Activated CD4-positive, alpha-beta T cell treated with anti-CD3 and anti-CD28 coated beads, Interleukin-2, amount 50 U/mL, for 48 hours (primary cell): ENCODE data around the gene IRF1.
A peak's percentile ranks its signal among the peaks of the same experiment; 100 is the strongest.

Experiments
- DNase-seq, 2 experiments: peaks; one replicate each; pipeline ENCODE4 v3.0.0-alpha.2; 2020

The IRF1 gene

GRCh38 chr5:132474131-132474723, 16.3 kb downstream of the IRF1 start:
- DNase-seq, result peak in 1 of 2 experiments; percentile 3

DNA sequence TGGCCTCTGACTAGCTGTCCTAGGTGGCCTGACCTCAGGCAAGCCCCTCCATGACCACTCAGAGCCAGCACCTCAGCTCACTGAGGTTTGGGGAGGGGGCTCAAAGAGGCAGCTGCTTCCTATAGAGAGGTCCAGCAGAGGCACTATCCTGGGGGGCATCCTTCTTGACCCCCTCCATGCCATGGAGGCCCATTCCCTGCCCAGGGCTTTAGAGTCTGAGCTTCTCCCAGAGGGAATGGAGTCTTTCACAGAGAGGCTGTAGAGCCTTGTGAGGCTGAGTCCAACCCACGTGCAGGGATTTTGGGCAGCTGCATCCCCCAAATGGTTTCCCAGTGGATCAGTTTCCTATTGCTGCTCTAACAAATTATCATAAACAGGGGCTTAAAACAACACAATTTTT, 16.9 kb downstream of the IRF1 start:
- peak in 1 of 2 experiments; percentile 3 for DNase-seq

DNA sequence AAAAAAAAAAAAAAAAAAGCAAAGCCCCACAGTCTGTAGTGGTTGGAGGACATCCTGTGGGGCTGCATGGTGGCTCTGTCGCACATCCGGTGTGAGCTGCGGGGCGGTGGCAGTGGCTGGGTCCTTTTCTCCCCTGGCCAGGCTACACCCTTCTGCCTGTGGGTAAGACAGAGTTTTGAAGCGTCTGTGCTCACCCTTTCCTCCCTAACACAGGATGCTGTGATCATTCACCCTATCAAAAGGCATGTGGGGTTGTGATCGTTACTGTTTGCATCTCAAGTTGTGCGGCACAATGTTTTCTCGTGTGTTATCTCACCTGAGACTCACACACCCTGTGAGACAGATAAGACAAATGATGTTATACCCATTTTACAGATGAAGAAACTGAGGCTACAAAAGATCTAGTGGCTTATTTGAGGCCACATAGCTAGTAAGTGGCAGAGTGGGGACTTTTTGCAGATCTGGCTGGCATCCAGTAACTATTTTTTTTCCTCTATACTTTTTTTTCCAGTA, 17.5 kb downstream of the IRF1 start:
- peak; percentile 69 to 76 for DNase-seq

DNA sequence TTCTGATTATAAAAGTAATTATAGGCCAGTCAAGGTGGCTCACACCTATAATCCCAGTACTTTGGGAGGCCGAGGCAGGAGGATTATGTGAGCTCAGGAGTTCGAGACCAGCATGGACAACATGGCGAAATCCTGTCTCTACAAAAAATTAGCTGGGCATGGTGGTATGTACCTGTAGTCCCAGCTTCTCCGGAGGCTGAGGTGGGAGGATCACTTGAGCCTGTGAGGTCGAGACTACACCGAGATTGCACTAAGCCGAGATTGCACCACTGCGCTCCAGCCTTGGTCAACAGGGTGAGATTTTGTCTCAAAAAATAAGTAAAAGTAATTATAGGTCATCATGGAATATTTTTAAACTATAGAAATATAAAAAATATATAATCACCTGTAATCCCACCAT, 18.1 kb downstream of the IRF1 start:
- no peak for DNase-seq

DNA sequence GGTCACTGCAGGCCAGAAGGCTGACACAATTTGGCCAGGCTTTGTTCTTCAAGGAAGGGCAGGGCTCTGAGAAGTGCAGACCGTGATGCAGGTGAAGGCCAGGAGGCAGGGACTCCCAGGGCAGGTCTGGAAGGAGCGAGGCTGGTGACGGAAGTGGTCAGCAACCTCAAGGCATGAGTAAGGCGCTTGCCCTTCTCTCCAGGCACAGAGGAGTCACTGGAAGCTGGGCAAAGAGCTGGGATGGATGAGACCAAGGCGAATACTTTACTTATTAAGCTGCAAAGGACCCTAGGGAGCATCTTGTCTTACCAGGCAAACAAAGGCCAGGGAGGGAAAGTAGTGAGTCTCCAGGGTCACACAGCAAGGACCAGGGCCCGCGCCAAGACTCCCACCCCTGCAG, 18.6 kb downstream of the IRF1 start:
- DNase-seq, result no peak

DNA sequence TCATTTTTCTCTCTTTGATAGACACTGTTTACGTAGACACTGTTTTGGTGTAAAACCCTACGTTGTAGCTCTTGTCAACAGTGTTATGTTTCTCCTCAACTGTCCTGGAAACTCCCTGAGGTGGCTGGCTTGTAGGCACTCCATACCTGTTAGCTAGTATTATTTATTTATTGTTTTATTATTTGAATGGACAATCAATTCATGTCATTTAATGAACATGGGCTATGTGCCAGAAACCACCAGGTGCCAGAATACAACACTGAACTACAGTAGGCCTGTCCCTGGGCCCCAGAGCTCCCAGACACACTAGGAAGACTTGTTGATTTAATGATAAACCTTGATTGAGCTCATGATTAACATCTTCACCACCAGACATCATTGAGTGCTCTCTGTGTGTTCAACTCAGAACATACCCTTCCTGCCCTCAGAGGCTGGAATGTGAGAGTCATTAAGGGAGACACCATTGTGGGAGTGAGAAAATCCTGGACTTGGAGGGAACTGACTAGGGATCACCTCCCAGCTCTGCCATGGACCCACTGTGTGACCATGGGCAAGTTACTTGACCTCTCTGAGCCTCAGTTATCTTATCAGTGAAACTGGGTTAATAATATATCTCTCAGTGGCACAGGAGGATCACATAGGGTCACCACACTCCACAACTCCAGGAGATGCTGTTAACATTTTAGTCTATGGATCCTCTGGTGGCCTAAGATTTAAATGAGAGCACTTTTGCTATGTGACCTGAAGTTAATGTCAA, 19.2 kb downstream of the IRF1 start:
- DNase-seq, result peak in 1 of 2 experiments; percentile 2

DNA sequence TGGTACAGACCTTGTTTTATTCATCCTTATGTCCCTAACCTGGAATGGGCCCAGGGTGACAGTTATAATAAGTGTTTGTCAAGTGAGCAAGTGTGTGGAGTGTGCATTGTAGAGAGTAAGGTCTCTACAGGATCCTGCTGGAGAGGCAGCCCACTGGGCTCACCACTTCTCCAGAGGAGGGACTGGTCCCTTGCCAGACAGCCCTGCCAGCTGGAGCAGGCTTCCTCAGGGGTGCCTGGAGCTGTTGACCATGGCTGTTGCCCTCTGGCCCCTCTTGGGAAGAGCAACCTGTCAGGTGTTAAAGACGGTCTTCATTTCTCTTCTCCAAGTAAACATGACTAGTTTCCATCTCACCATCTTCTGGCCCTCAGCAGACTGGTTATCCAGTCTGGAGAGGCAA, 20.0 kb downstream of the IRF1 start:
- no peak for DNase-seq

GRCh38 chr5:132470010-132470392, 20.6 kb downstream of the IRF1 start:
- no peak for DNase-seq

DNA sequence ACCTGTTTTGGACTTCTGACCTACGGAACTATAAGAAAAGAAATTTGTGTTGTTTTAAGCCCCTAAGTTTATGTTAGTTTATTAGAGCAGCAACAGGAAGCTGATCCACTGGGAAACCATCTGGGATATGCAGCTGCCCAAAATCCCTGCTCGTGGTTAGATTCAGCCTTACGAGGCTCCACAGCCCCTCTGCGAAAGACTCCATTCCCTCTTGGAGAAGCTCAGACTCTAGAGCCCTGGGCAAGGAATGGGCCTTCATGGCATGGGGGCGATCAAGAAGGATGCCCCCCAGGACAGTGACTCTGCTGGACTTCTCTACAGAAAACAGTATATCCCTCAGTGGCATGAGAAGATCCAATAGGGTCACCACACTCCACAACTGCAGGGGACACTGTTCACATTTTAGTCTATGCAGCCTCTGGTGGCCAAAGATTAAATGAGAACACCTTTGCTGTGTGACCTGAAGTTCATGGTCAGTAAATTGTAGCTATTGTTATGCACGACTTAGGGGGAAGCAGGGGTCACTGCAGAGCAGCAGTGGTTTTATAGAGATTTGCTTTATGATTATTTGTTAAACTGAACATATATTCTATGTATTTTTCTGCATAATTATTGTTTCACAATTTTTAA, 21.1 kb downstream of the IRF1 start:
- DNase-seq, result no peak

- no peak for DNase-seq
Observed at GRCh38 chr5:132468656-132469379, 21.8 kb downstream of the IRF1 start.

DNA sequence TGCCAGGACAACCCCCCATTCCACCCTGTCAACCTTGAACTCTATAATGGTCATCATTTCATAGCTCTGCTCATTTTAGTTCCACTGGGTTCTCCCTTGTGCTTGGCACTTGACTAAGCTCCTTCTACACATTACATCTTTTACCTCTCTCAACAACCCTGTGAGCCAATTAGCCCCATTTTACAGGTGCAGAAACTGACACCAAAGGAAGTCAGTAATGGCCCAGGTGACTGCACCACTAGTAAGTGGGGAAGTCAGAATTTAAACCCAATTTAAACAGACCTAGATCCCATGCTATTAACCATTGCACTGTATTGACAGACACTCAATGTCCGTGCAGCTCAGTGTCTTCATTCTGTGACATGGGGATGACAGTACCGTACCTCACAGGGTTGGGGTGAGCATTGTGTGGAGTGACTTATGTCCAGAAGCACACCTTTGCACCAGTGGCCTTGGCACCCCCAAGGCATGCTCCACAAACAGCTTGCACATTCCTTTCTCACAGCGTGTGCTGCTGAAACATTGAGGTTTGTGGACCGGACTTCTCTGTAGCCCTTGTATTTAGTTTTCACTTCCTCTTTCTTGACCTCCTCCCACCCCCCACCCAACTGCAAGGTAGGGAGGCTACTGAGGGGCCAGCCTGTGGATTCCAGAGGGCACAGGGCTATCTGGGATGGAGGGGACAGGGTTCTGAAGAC, 23.1 kb downstream of the IRF1 start:
- no peak for DNase-seq

- peak; percentile 53 to 70 for DNase-seq
Observed at GRCh38 chr5:132466433-132467286, 23.9 kb downstream of the IRF1 start.

GRCh38 chr5:132465059-132465707, 25.4 kb downstream of the IRF1 start:
- DNase-seq, result no peak

DNA sequence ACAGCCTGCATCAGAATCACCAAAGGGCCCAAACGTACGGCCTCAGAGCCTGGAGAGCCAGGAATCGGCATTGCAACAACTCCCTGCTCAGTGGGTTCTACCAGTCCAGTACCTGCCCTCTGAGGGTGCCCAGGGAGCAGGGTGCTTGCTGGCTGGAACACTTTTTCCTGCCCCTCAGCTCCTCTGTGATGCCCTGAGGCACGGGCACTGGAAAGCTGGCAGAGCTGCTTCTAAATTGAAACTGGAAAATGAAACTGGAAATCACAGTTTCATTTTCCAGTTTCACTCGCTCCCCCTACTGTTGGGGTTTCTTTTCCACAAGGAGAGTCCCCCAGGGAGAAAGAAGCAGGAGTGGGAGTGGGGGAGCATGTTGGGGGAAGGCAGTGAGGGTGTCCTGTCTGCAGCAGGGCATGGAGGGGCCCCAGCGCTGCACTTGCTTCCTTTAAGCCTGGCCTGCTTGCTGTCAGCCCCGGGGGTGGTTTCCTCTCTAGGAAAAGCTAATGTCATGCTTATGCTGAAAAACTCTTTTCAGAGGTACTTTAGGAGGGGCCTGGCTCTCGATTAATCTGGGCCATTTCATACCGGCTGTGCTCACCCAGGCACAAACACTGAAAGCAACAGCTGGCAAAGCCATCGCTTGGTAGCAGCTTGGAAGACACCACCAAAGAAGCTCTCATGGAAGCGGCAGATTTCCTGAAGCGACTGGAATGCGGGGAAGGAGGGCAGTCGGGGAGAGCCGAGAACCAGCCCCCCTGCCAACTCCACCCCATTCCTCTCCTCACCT, 26.2 kb downstream of the IRF1 start:
- DNase-seq, result peak; percentile 41 to 53

DNA sequence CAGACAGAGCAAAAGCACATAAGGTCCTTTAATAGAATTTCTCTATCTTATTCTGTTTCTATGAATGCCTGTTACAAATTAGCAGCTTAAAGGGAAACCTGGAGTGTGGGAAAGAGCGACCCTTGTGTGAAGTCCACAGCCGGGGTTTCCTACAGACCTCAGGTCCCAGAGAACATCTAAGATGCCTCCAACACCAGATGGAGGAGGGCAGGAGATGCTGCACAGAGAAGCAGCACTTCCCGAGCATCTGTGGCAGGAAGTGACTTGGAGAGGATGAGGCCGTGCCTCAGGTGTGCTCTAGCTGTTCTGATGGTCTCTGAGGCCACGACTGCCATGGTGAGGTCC, 26.8 kb downstream of the IRF1 start:
- DNase-seq, result no peak

DNA sequence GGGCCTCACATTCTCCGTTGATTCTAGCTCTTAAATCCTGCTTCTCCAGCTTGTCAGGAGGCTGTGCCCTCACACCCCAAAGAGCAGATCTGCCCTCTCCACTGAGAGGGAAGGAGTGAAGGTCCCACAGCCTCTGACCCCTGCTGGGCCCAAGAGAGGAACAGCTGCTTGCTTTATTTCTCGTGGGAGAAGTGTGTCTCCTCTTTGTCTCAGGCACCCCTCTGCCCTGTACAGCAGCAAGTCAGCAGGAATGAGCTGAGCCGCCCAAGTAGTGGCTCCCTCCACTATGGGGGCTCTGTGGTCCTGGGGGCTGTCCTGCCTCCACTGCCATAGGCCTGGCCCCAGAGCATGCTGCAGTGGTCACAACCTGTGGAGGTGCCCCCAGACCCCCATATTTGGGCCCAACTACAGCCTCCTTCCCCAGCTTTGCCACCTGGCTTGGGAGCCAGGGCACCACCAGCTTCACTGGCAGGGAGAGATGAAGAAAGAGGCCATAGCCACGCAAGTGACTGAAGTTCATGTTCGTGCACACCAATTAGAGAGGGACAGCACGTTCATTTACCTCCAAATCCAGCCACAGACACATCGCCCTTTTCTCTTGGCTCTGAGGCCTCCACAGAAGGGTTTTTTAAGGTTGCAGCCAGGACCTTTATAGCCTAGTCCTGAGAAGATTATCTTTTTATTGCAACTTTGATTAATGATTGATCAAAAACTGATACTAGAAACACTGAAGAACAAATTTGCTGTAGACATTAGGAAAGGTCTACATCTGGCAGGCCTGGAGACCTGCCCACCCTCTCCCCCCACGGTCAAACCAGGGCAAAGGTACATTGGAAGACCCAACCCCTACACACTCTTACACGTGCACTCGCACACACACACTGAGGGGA, 27.5 kb downstream of the IRF1 start:
- DNase-seq, result no peak

- no peak for DNase-seq
Observed at GRCh38 chr5:132462333-132462732, 28.2 kb downstream of the IRF1 start.

DNA sequence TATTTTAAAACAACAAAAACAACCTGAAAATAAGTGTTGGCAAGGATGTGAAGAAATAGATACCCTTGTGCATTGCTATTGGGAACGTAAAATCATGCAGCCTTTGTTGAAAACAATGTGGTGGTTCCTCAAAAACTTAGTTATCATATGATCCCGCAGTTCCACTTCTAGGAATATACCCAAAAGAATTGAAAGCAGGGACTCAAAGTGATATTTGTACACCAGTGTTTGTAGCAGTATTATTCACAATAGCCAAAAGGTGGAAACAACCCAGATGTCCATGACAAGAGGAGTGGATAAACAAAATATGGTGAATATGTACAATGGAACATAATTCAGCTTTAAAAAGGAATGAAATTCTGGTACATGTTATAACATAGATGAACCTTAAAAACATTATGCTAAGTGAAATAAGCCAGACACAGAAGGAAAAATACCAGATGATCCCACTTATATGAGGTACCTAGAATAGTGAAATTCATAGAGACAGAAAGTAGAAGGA, 29.0 kb downstream of the IRF1 start:
- DNase-seq, result no peak
